CD4-positive, alpha-beta T cell (primary cell): Measurements from ENCODE around the gene NUMBL. TPM values are rescaled to one million over a fixed set of nuclear protein-coding genes. Genes with fewer than 3 reads are reported as not detected.

ENCODE experiments used
- ATAC-seq: fragments of 200-7000 bp; cut with Tn5 transposase; one replicate; pipeline ENCODE4 v1.10.0; 2022; ENCODE audit warnings: mild to moderate bottlenecking; ENCODE audit not compliant: poor library complexity
- CTCF ChIA-PET: fragments of 350-600 bp; sonication (Branson Sonifier 250); formaldehyde crosslinking; loops from one replicate; lab custom pipeline; 2021; ENCODE audit warnings: antibody characterized with exemption, inconsistent platforms; lab: Charles Lee
- POLR2A ChIA-PET: fragments of 350-600 bp; sonication (Branson Sonifier 250); formaldehyde crosslinking; loops from one replicate; lab custom pipeline; 2021; ENCODE audit warnings: antibody characterized with exemption, inconsistent platforms; lab: Charles Lee
- DNase-seq, 14 experiments: peaks; one replicate each; pipeline ENCODE4 v3.0.0-alpha.2; 2013 to 2020; ENCODE audit warnings: mixed read lengths in 2 of 14
- H3K27ac ChIP-seq, 2 donors: one replicate each; pipeline versions ENCODE4 v1.5.1 to v1.7.0; 2013; ENCODE audit warnings: low read length in 2 of 2, low read depth in 1 of 2, mild to moderate bottlenecking in 1 of 2
- H3K27me3 ChIP-seq, 2 experiments: 1 replicate in 1 of 2; 2 replicates in 1 of 2; pipeline versions ENCODE4 v1.6.1 to v1.7.0; 2013; ENCODE audit warnings: low read length in 2 of 2, control low read depth in 1 of 2, mild to moderate bottlenecking in 1 of 2, moderate library complexity in 1 of 2; ENCODE audit not compliant: insufficient read depth in 2 of 2, control insufficient read depth in 1 of 2
- H3K36me3 ChIP-seq: one replicate; pipeline ENCODE4 v1.6.1; 2013; ENCODE audit warnings: low read length, control low read depth; ENCODE audit not compliant: insufficient read depth
- H3K4me1 ChIP-seq: one replicate; pipeline ENCODE4 v1.6.1; 2013; ENCODE audit warnings: low read length, control low read depth; ENCODE audit not compliant: insufficient read depth
- H3K4me3 ChIP-seq: one replicate; pipeline ENCODE4 v1.5.1; 2013; ENCODE audit warnings: mild to moderate bottlenecking, low read length, moderate library complexity
- H3K9me3 ChIP-seq, 2 experiments: 1 replicate in 1 of 2; 2 replicates in 1 of 2; pipeline versions ENCODE4 v1.6.1 to v1.7.0; 2013; ENCODE audit warnings: low read length in 2 of 2, mild to moderate bottlenecking in 2 of 2, control low read depth in 1 of 2, moderate library complexity in 1 of 2; ENCODE audit not compliant: control insufficient read depth in 1 of 2, insufficient read depth in 1 of 2
- H3K27ac Mint-ChIP-seq: one replicate; pipeline ENCODE4 v1.8.0; 2020; ENCODE audit warnings: mixed read lengths
- H3K27me3 Mint-ChIP-seq: one replicate; pipeline ENCODE4 v1.8.0; 2021; ENCODE audit warnings: mixed read lengths
- H3K36me3 Mint-ChIP-seq: one replicate; pipeline ENCODE4 v1.8.0; 2021; ENCODE audit warnings: low read depth, mixed read lengths
- H3K4me1 Mint-ChIP-seq: one replicate; pipeline ENCODE4 v1.8.0; 2021; ENCODE audit warnings: low read depth, mixed read lengths
- H3K4me3 Mint-ChIP-seq: one replicate; pipeline ENCODE4 v1.8.0; 2020; ENCODE audit warnings: mild to moderate bottlenecking, mixed read lengths
- H3K9me3 Mint-ChIP-seq: one replicate; pipeline ENCODE4 v1.8.0; 2020; ENCODE audit warnings: mixed read lengths
- intact Hi-C, 2 experiments: fragments of 100-400 bp; cut with DNase I in 1 of 2; cut with micrococcal nuclease in 1 of 2; formaldehyde crosslinking; loops; one replicate each; pipeline versions ENCODE4 v1.15.1 to v1.9.0; 2023 to 2025; cut with DNase I, micrococcal nuclease
- total RNA-seq, 174 experiments: library from RNA in 2 of 174; stranded (reverse) in 2 of 174; gene quantifications; one replicate each; pipeline ENCODE4 v1.2.3 and lab custom pipeline; 2021 to 2026
- TF ChIP-seq, protein P1 (sequence below): fragments of 200-600 bp; IDR thresholded peaks from one replicate; pipeline ENCODE4 v1.8.0; 2022; ENCODE audit warnings: antibody characterized with exemption, mild to moderate bottlenecking

Gene NUMBL
- total RNA-seq, 2 experiments from 2014 or later: 5.2 to 5.4 TPM

DNA sequence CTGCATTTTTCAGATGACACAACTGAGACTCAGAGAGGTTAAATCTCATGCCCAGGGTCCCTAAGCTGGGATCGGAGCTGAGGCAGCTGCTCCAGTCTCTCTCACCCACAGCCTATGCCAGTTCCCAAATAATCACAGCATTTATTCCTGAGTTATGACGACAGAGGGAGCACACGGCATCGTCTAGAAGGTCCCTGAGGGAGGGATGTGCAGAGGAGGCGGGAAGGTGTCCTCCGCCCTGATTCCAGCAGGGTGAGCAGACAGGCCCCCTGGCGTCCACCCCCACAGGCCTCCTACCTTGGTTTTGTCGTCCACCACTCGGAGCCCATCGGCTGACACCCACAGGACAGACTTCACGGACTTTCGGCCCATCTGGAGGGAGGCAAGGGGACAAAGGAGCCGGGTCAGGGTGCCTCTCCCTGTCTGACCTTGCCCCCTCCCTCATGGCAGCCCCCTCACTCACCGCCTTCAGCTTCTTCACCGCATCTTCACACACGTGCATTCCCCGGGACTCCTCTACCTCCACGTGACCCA lies 8.0 kb downstream of the NUMBL start:
- Mint-ChIP-seq H3K27me3 (no peaks in the 10 kb centered on the region), H3K4me3 (no peak overlapping the region)

DNA sequence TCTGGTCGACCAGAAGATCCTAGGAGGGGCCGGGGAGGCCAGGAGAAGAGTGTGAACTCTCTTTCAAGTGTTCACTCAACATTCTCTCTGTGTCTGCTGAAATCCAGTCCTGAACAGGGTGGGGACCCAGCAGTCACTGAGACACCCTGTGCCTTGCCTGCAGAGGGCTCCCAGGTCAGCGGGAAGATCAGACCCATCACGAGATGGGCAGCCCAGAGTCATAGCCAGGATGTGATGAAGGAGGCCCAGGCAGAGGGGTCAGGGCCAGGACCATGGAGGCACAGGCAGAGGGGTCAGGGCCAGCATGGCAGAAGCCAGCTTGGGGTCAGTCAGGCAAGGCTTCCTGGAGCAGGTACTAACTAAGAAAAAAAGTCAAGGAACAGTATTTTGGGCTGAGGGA lies 9.4 kb downstream of the NUMBL start:
- Histone ChIP-seq H3K27me3 (no peaks in the 10 kb centered on the region), H3K27ac (no peak overlapping the region), H3K36me3 (peaks cover 11% of the 10 kb centered on the region), H3K4me1 (no peaks in the 10 kb centered on the region), H3K9me3 (no peaks in the 10 kb centered on the region), H3K4me3 (no peak overlapping the region)
- no peak overlapping the region for H3K4me3 Mint-ChIP-seq
- TF ChIP-seq, protein P1, sequence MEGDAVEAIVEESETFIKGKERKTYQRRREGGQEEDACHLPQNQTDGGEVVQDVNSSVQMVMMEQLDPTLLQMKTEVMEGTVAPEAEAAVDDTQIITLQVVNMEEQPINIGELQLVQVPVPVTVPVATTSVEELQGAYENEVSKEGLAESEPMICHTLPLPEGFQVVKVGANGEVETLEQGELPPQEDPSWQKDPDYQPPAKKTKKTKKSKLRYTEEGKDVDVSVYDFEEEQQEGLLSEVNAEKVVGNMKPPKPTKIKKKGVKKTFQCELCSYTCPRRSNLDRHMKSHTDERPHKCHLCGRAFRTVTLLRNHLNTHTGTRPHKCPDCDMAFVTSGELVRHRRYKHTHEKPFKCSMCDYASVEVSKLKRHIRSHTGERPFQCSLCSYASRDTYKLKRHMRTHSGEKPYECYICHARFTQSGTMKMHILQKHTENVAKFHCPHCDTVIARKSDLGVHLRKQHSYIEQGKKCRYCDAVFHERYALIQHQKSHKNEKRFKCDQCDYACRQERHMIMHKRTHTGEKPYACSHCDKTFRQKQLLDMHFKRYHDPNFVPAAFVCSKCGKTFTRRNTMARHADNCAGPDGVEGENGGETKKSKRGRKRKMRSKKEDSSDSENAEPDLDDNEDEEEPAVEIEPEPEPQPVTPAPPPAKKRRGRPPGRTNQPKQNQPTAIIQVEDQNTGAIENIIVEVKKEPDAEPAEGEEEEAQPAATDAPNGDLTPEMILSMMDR: no peak
- POLR2A ChIA-PET: no interaction called here
- intact Hi-C loops: no loop called here
- CTCF ChIA-PET: no interaction called here
- DNase-seq (no peak), ATAC-seq (no peak)
- no peaks in the 10 kb centered on the region for H3K27me3 Mint-ChIP-seq
- H3K27ac Mint-ChIP-seq: no peak overlapping the region
- H3K4me1 Mint-ChIP-seq: no peaks in the 10 kb centered on the region
- no peaks in the 10 kb centered on the region for H3K9me3 Mint-ChIP-seq
- H3K36me3 Mint-ChIP-seq: peaks cover 26% of the 10 kb centered on the region

More for the DNA sequence above, 8.0 kb downstream of the NUMBL start:
- Histone ChIP-seq H3K36me3 (peaks cover 9% of the 10 kb centered on the region), H3K4me3 (no peak overlapping the region), H3K9me3 (no peaks in the 10 kb centered on the region), H3K4me1 (no peaks in the 10 kb centered on the region), H3K27ac (no peak overlapping the region), H3K27me3 (no peaks in the 10 kb centered on the region)
- CTCF ChIA-PET: interaction anchor here (0.6 kb wide), 1 partner anchor 99 kb away, joined by 3 read pairs; no protein-coding TSS in a partner anchor
- peaks cover 25% of the 10 kb centered on the region for H3K36me3 Mint-ChIP-seq
- no peak for DNase-seq
- no peak for ATAC-seq
- POLR2A ChIA-PET: no interaction called here
- H3K4me1 Mint-ChIP-seq: no peaks in the 10 kb centered on the region
- H3K27ac Mint-ChIP-seq: no peak overlapping the region
- no peaks in the 10 kb centered on the region for H3K9me3 Mint-ChIP-seq
- intact Hi-C loops: no loop called here
- TF ChIP-seq, protein P1: no peak

DNA sequence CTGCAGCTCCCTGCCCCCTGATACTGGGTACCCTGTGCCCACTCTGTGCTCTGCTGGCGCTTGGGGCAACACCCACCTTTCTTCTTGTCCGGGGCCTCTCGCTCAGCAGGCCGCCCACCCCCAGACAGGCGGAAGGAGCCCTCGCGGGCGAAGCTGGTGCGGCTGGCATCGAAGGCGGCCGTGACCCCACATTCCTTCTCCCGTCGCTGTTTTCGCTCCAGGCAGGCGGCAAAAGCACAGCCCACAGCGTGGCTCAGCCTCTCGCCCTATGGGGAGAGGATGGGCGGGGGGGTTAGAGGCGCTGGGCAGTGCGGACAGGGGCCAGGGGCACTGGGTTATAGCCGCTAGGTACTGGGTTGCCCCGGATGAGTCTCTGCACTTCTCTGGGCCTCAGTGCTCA lies 13.3 kb downstream of the NUMBL start:
- no peaks in the 10 kb centered on the region for H3K9me3 ChIP-seq
- CTCF ChIA-PET: no interaction called here

More for the DNA sequence above, 13.3 kb downstream of the NUMBL start:
- H3K36me3 Mint-ChIP-seq: peaks cover 25% of the 10 kb centered on the region
- TF ChIP-seq, protein P1: no peak
- H3K27ac Mint-ChIP-seq: no peak overlapping the region
- peaks cover 21% of the 10 kb centered on the region for H3K36me3 ChIP-seq
- H3K4me3 ChIP-seq: no peak overlapping the region
- H3K27me3 Mint-ChIP-seq: no peaks in the 10 kb centered on the region
- no peak overlapping the region for H3K27ac ChIP-seq
- DNase-seq (no peak), ATAC-seq (no peak)
- H3K4me3 Mint-ChIP-seq: no peak overlapping the region
- no peaks in the 10 kb centered on the region for H3K27me3 ChIP-seq
- no peaks in the 10 kb centered on the region for H3K4me1 Mint-ChIP-seq
- no peaks in the 10 kb centered on the region for H3K9me3 Mint-ChIP-seq
- peaks cover 8% of the 10 kb centered on the region for H3K4me1 ChIP-seq
- intact Hi-C loops: no loop called here
- POLR2A ChIA-PET: no interaction called here
